Suppressor macrophage treated with lipopolysaccharide for 4 hours (primary cell): ENCODE data around the gene HSD11B1L.

Experiments
- DNase-seq: peaks from one replicate; pipeline ENCODE4 v3.0.0-alpha.2; 2020

HSD11B1L gene, protein sequence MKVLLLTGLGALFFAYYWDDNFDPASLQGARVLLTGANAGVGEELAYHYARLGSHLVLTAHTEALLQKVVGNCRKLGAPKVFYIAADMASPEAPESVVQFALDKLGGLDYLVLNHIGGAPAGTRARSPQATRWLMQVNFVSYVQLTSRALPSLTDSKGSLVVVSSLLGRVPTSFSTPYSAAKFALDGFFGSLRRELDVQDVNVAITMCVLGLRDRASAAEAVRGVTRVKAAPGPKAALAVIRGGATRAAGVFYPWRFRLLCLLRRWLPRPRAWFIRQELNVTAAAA

DNA sequence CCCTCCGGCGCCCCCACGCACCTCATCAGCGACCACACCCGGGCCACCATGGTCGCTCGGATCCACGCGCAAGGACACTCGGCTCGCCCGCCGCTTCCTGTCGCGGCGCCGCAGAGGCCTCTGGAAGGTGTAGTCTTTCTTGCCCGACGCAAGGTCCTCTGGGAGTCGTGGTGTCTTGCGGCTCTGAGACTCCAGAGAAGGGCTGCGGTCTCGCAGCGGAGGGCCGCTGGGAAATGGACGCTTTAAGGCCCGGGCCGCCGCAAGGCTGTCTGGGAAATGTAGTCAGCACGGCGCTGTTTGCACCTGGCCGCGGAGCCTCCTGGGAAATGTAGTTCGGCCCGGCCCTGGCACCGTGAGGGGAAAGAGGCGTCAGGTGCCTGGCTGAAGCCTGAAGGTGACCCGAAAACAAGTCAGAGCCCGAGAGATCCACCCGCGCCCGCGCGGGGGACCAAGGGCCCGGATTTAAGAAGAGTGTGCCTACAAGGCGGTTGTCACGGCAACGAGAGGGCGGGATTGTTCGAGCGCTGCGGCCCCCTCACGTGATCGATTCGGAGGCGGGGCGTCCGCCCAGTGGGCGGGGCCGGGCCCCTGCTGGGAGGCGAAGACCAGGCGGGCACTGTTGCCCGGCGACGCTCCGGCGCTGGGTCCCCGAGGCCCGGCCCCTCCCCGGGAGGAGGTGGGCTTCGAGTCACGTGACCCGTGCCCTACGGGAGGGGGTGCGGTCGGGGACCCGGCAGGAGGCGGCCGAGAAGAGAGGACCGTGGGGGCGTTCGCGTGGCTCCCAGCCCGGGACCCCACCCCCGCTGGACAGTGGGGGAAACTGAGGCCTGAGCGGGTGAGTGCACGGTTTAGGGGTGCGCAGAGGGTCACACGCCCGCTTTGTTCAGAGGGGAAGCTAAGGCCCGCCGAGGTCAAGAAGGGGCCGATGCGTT lies at the start of gene HSD11B1L, which contains the start of gene MICOS13:
Gene HSD11B1L, plus strand, starts transcription at position 591 of the 932 bp plus-strand sequence. CDS start 3,806 bp downstream, outside the sequence.
Gene MICOS13, minus strand, starts transcription at position 80 of the 932 bp plus-strand sequence. Its CDS starts 30 bp downstream, at position 50.
- peak; percentile 99 for DNase-seq

DNA sequence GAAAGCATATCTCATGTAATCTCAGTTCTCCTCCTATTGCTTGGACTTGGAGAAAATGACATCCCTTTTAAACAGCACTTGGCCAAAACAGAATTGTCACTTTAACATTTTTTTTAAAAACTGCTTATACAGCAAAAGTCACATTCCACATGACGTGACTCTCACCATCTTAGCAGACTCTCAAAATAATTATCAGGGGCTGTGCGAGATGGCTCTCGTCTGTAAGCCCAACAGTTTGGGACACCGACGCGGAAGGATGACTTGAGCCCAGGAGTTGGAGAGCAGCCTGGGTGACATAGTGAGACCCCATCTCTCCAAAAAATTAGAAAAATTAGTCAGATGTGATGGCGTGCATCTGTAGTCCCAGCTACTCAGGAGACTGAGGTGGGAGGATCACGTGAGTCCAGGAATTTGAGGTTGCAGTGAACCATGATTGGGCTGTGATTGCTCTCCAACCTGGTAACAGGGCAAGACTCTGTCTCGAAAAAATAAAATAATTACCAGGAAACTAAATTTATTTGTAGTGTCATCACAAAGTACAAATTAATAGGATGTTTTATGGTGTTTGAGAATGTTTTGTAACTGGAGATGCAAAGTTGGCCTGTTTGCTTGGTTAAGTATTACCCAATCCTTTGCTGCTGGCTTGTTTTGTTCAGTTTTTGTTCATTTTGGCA lies 49.1 kb upstream of the HSD11B1L start:
- DNase-seq = no peak

DNA sequence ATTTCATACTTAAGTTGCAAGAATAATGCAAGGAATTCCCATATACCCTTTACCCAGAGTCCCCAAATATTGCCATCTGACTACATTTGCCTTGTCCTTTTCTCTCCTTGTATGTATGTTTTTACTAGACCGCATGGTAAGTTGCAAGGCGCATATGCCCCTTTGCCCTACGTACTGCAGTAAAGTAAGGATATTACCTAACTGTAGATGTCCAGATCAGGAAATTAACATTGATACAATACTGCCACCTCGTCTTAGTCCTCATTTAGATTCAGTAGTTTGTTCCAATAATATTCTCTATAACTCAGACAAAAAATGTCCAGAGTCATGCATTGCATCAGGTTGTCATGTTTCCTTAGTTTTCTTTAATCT lies 48.6 kb upstream of the HSD11B1L start:
- no peak for DNase-seq

DNA sequence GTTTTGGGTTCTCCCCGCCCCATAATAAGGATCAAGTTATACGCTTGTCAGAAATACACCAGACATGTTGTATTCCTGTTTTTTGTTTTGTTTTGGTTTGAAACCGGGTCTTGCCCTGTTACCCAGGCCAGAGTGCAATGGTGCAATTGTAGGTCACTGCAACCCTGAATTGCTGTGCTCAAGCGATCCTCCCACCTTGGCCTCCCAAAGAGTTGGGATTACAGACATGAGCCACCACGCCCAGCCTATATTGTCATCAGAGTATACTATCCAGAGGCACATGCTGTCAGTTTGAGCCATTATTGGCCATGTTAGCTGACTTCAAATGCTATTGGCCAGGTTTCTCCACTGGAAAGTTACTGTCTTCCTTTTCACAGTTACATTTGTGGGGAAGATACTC lies 48.2 kb upstream of the HSD11B1L start:
- no peak for DNase-seq

DNA sequence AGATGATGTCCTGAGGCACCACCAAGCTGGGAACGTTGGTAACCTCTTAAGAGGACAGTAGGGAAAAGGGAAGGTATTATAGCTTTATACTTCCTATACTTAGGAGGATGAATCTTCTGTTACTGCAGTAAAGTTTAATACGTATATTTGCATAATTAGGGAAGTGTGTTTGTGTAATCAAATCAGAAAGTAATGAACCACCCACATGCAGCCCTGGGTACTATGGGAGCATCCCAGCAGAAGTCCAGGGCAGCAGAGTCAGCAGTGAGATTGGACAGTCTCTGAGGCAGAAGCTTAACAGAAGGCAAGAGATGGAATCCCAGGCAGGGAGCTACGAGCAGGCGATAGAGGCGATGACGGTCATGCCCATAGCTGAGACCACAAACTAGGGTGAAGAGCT lies 45.4 kb upstream of the HSD11B1L start:
- DNase-seq = no peak

DNA sequence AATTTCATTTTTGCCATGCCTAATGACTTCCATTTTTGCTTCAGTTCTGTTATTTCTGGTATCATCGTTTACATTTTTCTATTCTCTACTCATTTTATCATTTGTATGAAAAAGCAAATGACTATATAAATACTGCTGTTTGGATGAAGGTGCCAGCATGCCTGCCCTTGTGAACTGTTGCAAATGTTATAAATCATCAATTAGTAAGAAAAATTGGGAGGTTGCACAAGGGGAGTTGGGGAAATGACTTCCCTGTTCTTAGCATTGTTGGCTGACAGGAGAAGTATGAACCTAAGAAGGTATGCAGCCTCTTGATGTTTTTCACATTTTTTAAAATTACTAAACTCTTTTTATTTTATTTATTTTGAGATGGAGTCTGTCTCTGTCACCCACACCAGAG lies 42.9 kb upstream of the HSD11B1L start:
- no peak for DNase-seq

DNA sequence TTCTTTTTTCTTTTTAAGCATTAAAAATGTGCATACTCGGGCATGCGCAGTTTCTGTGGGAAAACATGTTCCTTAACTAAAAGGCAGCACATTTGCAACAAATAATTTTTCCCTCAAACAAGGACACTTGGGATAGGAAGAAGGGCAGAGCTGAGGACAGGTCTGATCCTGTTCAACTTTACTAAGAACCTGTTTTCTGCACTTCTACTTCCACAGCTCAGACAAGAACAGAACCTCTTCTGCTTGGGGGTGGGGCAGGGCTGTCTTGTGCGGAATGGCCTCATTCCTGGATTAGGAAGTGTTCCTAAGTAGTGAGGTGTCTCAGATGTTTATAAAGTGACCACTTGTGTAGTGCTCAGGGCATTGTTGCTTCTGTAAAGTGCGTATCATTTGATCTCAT lies 39.7 kb upstream of the HSD11B1L start:
- DNase-seq = no peak

DNA sequence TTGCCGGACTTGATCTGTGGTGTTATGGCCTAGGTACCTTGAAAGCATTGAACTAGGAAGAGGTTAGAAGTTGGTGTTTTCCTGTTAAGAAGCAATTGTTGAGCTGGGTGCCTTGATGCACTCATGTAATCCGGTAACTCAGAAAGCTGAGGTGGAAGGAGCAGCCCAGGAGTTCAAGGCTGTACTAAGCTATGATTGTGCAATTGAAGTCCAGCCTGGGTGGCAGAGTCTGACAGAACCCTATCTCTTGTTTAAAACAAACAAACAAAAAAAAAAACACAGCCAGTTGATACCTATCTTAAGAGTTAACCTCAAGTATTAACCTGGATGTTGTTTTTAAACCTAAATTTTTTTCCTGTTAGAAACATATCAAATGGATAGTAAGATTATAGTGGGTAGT lies 38.6 kb upstream of the HSD11B1L start:
- DNase-seq = no peak

DNA sequence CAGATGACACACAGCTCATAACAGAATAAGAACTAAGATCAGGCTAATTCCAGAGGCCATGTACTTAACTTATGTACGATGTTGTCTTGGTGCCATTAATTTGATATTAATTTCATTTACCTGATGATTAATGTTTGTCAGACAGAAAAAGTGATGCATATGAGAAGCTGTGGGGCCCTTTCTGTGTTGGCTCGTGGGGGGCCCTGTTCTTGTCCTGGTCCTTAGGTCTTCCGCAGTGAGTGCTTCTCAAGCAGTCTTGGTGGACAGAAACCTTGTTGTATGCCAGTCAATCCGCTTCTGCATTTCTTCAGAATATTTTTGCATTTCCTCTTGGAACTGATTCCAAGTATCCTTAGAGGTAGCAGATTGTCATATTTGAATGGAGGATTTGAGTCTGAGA lies 37.8 kb upstream of the HSD11B1L start:
- no peak for DNase-seq

DNA sequence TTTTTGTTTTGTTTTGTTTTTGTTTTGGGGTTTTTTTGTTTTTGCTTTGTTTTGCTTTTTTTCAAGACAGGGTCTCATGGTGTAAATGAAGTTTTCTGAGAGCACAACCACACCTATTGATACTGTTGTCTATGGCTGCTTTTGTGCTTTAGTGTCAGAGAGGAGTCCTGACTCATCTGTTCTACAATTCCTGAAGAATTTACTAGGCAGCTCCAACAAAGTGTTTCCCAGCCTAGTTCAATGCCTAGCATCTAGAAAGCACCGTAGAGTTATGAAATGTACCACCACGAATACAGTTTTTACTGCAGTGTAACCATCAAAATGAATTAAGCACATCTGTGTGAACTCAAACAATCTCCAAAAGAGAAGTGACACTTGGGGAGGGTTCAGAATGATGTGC lies 36.8 kb upstream of the HSD11B1L start:
- no peak for DNase-seq

DNA sequence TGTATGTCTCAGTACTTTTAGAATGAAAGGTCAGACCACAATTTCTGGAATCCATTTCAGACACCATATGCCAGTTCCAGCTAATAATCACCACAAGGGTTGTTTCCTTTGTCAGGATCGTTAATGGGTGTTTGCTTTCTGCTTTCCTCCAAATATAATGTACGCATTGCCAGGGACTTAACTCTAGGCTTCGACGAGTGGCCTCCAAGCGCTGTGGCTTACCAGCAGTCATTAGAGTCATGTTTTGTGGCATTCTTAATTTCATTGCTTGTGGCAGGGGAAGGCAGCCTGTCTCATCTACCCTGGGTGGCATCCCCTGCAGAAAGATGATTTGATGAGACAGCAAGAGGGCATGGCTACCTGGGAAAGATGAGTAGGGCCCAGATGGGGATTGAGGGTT lies 35.4 kb upstream of the HSD11B1L start:
- no peak for DNase-seq

DNA sequence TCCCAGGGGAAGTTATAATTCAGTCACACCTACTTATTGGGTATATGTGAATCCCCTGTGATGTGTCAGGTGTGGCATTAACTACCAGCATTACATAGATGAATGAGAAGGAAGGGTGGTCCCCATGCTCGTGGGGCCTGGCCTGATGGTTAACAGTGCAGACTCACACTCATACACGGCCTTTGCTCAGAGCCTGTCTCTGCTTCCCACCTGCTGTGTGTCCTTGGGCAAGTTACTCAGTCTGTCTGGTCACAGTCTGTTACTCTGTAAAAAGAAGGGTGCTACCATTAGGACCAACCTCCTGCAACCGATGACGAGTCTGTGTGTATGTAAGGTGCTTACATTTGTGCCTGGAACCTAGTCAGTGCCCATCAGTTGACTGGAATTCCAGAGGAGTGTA lies 34.1 kb upstream of the HSD11B1L start:
- no peak for DNase-seq

DNA sequence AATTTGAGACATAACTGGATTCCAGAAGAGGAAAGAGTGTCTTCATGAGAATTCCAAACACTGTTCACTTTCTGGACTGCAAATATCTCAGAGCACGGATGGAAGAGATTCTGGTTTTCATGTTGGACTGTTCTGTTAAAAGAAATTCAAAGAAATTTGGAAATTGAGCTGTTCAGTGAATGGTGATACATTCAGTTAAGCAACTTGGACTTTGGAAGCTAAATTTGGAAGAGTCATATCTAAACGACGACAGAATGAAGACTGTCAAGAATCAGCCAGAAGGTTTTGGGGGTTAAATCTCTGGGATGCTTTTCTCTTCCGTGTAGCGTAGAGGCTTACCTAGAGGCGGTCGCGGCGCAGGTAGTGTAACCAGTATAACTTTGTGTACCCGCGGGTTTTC lies 32.4 kb upstream of the HSD11B1L start:
- no peak for DNase-seq

DNA sequence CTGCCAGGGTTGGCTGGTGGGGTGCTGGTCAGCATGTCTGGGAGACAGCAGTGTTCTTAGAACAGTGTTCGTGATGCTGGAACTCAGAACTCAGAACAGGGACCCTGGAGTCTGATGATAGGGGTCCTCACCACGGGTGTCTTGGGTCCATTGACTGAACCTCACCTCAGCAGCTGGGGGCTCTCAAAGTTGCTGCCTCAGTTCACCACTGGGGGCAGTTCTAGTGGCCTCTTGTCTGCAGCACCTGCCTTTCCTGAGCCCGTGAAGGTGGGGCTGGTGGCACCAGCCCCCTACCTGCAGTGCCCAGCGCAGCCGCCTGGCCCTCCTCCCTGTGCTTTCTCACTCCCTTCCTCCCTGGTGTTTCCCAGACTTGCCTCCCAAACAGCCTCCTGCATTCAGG lies 29.5 kb upstream of the HSD11B1L start:
- no peak for DNase-seq

DNA sequence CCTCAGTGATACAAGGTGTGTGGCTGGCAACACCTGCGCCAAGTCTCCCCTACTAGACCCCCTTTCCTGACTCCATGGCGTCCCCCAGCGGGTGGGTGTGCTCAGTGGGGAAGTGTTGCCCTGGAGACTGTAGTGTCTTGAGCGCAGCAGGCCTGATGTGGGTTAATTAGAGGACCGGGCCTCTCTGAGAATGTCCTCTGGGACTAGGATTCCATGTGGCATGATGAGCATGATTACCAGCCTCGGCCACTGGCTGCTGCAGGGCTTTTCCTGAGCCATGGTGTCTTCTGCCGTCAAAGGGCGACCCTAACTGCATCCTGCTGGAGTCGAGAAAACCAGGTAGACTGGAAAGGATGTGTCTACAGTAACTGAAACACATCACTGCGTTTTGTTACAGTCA lies 28.6 kb upstream of the HSD11B1L start:
- DNase-seq = no peak

DNA sequence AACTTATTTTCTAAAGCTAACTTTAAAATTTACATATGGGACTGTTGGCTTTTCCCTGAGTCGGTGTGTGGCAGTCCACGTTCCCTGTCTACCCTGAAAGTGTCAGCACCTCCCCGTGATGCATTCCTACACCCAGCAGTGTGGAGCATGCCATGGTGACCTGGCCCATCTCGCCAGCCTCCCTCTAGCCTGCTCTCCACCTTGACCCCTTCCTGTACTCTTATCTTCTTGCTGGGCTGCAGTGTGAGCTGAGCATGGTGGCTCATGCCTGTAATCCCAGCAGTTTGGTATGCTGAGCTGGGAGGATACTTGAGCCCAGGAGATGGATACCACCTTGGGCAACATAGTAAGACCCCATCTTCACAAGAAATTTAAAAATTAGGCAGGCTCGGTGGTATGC lies 25.9 kb upstream of the HSD11B1L start:
- no peak for DNase-seq

DNA sequence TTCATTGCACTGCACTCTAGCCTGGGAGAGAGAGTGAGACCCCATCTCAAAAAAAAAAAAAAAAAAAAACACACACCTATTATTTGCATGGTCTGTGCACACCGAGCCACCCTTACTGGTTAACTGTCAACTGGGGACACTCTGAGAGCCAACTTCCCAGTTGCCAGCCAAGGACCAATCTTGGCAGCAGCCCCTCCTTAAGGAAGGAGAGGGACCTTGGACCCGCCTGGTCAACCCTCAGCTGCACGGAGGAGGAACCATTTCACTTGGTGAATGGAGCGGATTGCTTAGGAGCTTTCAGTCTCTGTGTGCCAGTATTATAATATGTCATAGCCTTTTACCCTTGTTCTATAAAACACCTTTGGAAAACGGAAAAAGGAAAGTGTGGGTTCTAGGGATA lies 25.4 kb upstream of the HSD11B1L start:
- no peak for DNase-seq

DNA sequence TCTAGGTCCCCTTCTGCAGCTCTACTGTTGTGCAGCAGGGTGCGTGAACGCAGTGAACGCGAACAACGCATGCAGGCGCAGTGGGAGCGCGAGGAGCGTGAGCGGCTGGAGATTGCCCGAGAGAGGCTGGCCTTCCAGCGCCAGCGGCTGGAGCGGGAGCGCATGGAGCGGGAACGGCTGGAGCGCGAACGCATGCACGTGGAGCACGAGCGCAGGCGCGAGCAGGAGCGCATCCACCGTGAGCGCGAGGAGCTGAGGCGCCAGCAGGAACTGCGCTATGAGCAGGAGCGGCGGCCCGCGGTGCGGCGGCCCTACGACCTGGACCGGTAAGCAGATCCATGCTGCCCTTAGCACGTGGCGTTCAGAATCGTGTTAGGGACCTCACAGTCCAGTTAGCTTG lies 19.3 kb upstream of the HSD11B1L start:
- DNase-seq = no peak

DNA sequence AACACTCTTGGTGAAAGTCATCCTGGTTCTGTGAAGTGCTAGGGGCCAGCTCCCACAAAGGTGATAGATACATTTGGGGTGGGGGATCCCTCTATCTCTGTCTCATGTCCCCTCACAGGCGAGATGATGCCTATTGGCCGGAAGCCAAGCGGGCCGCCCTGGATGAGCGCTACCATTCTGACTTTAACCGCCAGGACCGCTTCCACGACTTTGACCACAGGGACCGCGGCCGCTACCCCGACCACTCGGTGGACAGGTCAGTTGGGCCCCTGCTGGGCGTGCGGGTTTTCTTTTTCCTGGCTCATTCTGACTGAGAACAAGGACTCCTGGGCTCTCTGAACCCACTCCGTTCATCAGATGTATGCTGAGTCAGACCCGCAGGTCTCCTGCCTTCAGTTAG lies 16.9 kb upstream of the HSD11B1L start:
- DNase-seq = no peak

DNA sequence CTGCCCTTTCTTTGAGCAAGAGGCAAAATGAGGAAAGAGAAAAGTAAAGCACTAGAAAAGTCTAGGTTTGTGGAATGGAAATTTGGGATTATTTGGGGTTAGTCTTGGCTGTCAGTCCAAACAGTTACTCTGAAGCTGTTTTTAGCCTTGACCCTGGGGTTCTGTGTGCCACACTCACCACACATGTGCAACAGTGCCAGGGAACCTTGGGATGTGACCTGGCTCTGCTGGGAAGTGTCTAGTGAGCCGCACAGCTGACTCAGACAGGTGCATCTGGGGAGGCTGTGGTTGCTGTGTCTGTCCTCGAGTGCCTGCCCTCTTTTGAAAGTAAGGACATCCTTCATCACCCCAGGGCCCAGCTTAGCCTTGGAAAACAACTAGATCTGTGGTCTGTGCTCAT lies 16.3 kb upstream of the HSD11B1L start:
- DNase-seq = no peak

DNA sequence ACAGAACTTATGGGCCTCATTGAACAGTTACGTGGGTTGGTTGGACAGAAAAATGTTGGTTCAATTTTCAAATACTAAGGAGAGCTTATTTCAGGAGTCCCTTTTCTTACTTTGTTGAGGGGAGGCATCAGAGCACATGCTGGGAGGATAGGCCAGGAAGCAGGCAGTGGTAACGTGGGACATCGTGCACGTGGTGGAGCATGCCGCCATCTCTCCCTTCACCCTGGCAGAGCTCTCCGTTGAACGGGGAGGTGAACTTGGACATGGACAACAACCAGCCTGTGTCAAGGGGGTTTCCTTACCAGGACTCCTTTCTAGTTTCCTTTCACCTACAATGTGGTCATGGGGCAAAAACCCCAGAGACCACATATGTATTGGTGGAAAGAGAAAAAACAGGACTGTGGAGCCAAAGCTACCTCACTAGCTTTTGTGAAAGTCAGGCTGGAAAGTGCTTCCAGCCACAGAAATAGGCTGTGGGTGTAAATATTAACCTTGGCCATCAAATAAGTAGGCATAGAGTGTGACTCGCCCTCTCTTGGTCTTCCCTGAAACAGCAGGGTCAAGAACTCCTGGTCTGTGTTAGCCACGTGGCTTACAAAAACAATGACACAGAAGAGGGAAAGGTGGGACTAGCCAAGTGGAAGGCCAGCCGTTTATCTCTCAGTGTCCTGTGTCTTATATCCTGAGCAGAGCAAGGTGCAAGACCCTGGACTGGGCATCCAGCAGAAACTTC lies 14.9 kb upstream of the HSD11B1L start:
- no peak for DNase-seq

DNA sequence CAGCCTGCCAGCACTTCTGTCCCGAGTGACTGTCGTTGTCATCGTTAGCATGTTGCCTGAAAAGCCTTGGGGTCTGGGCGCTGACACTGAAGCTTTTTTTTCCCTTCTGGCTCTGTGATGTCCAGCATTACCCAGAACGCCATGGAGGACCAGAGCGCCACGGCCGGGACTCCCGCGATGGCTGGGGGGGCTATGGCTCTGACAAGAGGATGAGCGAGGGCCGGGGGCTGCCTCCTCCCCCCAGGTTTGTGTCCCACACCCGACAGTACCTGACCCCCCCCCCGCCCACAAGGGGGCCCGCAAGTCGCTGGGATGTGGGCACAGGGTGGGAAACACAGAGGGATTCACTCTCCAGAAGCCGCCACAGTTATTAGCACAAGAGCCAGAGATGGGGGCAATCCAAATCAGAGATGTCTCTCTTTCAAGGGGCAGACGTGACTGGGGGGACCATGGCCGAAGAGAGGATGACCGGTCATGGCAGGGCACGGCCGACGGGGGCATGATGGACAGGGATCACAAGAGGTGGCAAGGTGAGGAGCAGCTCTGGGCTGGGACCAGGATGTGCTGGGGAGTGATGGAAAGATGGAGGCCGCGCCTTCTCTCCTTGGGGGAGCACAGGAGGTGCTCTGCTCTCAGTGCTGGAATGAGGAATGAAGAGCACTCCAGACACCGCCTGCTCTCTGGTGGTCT lies 13.8 kb upstream of the HSD11B1L start:
- DNase-seq = no peak
